Activated naive CD4-positive, alpha-beta T cell treated with anti-CD3 and anti-CD28 coated beads, Interleukin-2, amount 10 ng/mL, durations not matched to agents 5 hours and 36 hours (primary cell): ENCODE results near the gene LRRC38. TPM values are rescaled to one million over a fixed set of nuclear protein-coding genes. Genes with fewer than 3 reads are reported as not detected.

Source experiments
- total RNA-seq, 2 experiments: library from RNA; stranded (reverse); gene quantifications; one replicate each; pipeline ENCODE4 v1.2.3, GENCODE V29; 2021

LRRC38 gene, protein sequence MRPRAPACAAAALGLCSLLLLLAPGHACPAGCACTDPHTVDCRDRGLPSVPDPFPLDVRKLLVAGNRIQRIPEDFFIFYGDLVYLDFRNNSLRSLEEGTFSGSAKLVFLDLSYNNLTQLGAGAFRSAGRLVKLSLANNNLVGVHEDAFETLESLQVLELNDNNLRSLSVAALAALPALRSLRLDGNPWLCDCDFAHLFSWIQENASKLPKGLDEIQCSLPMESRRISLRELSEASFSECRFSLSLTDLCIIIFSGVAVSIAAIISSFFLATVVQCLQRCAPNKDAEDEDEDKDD
- not detected for total RNA-seq

DNA sequence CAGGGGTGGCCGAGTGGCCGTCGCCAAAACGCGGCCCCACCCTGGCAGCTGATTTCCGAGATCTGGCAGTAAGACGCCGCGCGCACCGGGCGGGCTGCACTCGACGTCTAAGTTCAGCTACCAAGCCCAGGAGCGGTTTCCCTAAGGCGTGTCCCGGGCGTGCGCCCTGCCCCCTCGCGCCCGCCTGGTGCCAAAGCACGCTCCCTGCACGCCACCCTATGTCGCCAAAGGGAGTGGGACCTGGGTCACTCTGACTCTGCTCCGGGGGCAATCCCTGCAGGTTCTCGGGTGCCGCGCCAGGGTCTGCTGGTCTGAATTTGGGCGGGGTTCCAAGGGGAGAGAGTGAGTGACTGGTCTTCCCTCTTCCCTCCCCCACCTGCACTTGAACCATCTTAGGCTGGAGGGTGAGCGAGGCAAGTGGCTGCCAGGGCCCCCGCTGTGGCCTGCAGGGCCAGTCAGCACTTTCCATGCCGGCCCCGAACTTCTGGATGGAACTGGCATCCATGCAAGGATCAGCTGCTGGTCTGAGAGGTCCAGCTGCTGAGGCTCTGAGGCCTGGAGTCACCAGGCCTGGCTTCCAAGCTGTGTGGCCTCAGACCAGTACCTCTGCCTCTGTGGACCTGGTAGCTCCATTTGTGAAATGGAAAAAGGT lies at the start of gene LRRC38:
Gene LRRC38 (minus strand): TSS at position 109 of the 652 bp plus-strand sequence. CDS start 410 bp downstream, outside the sequence.

Other genes starting within 250 kb of the LRRC38 start
- gene PRAMEF8, start 228.9 kb downstream of the LRRC38 start, total RNA-seq: not detected
- gene PRAMEF33, start 210.5 kb downstream of the LRRC38 start, total RNA-seq: not detected
- gene PRAMEF15, start 198.4 kb downstream of the LRRC38 start, total RNA-seq: not detected
- gene PRAMEF14, start 166.9 kb downstream of the LRRC38 start, total RNA-seq: not detected
- gene PRAMEF19, start 142.1 kb downstream of the LRRC38 start, total RNA-seq: not detected
- gene PRAMEF17, start 124.4 kb downstream of the LRRC38 start, total RNA-seq: not detected
- not detected for gene PRAMEF20, start 103.6 kb downstream of the LRRC38 start, total RNA-seq
- not detected for gene PDPN, start 69.8 kb upstream of the LRRC38 start, total RNA-seq
- gene PRDM2, start 186.2 kb upstream of the LRRC38 start, total RNA-seq: 10 to 100 TPM; 59.5 to 61.7 TPM